Transverse colon (tissue), 4 donors: ENCODE measurements around the gene ELP5. TPM values are rescaled to one million over a fixed set of nuclear protein-coding genes. Genes with fewer than 3 reads are reported as not detected.

Experiments used
- DNase-seq: peaks from one replicate; pipeline ENCODE4 v3.0.0-alpha.2; 2019
- H3K27ac ChIP-seq, 4 donors: fragments of 200-600 bp; sonication (generic); 2 replicates each; pipeline ENCODE4 v1.5.1; 2016 to 2018; ENCODE audit warnings: inconsistent platforms in 4 of 4
- H3K27me3 ChIP-seq: fragments of 200-600 bp; sonication (generic); 2 replicates; pipeline ENCODE4 v1.5.1; 2017; ENCODE audit warnings: inconsistent platforms
- H3K36me3 ChIP-seq, 4 donors: fragments of 200-600 bp; sonication (generic); 2 replicates each; pipeline ENCODE4 v1.5.1; 2017 to 2019; ENCODE audit warnings: inconsistent platforms in 4 of 4
- H3K4me1 ChIP-seq, 4 donors: fragments of 200-600 bp; sonication (generic); 2 replicates each; pipeline ENCODE4 v1.5.1; 2017 to 2020; ENCODE audit warnings: inconsistent platforms in 4 of 4
- H3K4me3 ChIP-seq, 4 donors: fragments of 200-600 bp; sonication (generic); 1 replicate in 1 of 4; 2 replicates in 3 of 4; pipeline versions ENCODE4 v1.5.1 to v1.6.1; 2017 to 2019; ENCODE audit warnings: inconsistent platforms in 4 of 4
- H3K9me3 ChIP-seq, 2 donors: fragments of 200-600 bp; sonication (generic); 2 replicates each; pipeline ENCODE4 v1.5.1; 2017 to 2019; ENCODE audit warnings: inconsistent platforms in 2 of 2
- CTCF ChIP-seq, 5 experiments: fragments of 200-600 bp in 3 of 5; fragments of 450-650 bp in 2 of 5; sonication (generic) in 3 of 5; IDR thresholded peaks; 1 replicate in 2 of 5; 2 replicates in 3 of 5; pipeline ENCODE4 v1.5.1; 2016 to 2017; ENCODE audit warnings: antibody characterized with exemption in 5 of 5, inconsistent platforms in 3 of 5, mild to moderate bottlenecking in 2 of 5, moderate library complexity in 1 of 5
- EP300 ChIP-seq: sonication (generic); formaldehyde crosslinking; IDR thresholded peaks from one replicate; pipeline ENCODE4 v1.6.1; 2017; ENCODE audit warnings: antibody characterized with exemption, low read depth
- POLR2A ChIP-seq: fragments of 450-650 bp; IDR thresholded peaks from one replicate; pipeline ENCODE4 v1.6.1; 2016; ENCODE audit warnings: antibody characterized with exemption, mild to moderate bottlenecking, moderate library complexity
- POLR2AphosphoS5 ChIP-seq, 3 donors: sonication (generic); formaldehyde crosslinking; IDR thresholded peaks; one replicate each; pipeline ENCODE4 v1.6.1; 2016; ENCODE audit warnings: antibody characterized with exemption in 3 of 3
- WGBS, 2 donors: methylation state at CpG; one replicate each; pipeline ENCODE4 v1.1.5; 2018; ENCODE audit warnings: low coverage in 1 of 2; 5-methylcytosine and 5-hydroxymethylcytosine counted together
- in situ Hi-C, 4 donors: fragments of 200-750 bp; cut with MboI; loops; one replicate each; pipeline versions ENCODE4 v1.15.0 to v1.15.1; 2017; ENCODE audit warnings: low sequenced_read_pairs in 3 of 4, low pct_ligation_motif_present in 1 of 4, low pct_unique_long_range_greater_than_20kb in 1 of 4
- intact Hi-C: fragments of 100-400 bp; cut with DNase I; formaldehyde crosslinking; loops from one replicate; pipeline ENCODE4 v1.15.1; 2023; ENCODE audit warnings: low total_unique reads
- total RNA-seq, 4 donors: library from RNA; depleted of rRNA; stranded (reverse); fragments of >200 nt; gene quantifications; one replicate each; pipeline ENCODE4 v1.1.0, GENCODE V29; 2016

ELP5 gene
- 10 to 100 TPM in 3 of 4 donors, 1 to 10 TPM in 1; 4.9 to 36.2 (median 30.3) TPM for total RNA-seq

DNA sequence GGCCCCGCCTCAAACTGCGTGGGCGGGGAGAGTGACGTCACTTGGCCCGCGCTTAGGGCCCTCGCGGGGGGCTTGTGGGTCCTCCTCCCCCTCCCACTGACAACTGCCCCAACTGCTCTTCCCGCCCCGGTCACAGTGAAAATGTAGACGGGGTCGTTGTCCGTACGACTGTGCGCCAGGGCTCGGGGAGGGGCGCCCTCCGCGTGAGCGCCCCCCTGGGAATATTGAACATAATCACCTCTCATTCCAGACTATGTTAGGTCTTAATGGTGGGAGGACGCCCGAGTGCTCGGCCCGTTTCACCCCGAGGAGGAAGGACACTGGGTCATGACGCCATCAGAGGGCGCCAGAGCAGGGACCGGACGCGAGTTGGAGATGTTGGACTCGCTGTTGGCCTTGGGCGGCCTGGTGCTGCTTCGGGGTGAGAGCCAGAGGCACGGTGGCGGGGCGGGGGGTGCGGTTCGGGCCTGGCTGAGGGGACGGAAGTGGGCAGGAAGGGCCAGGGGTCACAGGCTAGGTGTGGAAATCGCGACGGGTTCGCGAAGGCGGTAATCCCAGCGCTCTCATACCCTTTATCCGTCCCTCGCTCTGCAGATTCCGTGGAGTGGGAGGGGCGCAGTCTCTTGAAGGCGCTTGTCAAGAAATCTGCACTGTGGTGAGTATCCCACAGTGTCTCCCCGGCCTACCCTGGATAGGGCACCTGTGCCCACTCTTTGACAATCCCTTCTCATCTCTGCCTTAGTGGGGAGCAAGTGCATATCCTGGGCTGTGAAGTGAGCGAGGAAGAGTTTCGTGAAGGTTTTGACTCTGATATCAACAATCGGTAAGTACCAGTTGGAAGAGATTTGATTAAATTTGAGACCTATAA is at the start of gene ELP5:
ELP5 (plus strand) TSS at position 40 of the 868 bp plus-strand sequence; CDS start at position 376, 336 bp downstream.
- peak in 4 of 5 experiments; percentile 27 to 40 (median 28) for TF ChIP-seq CTCF (IDR thresholded peaks at IDR 0.05)
- peak; percentile 82 for TF ChIP-seq POLR2A
- TF ChIP-seq EP300: no peak
- peak; percentile 79 to 88 (median 86) for TF ChIP-seq POLR2AphosphoS5 (IDR thresholded peaks at IDR 0.05)
- intact Hi-C loops: no loop called here
- Histone ChIP-seq H3K4me3 (peak within 1 kb of the TSS; percentile 79 to 100 (median 97)), H3K27me3 (no peaks in the 10 kb centered on the region), H3K27ac (peak within 1 kb of the TSS; percentile 95 to 100 (median 98)), H3K9me3 (no peaks in the 10 kb centered on the region), H3K36me3 (peaks cover 0 to 10% (median 0%) of the 10 kb centered on the region in 4 donors), H3K4me1 (peaks cover 14 to 43% (median 34%) of the 10 kb centered on the region in 4 donors)
- in situ Hi-C loops: no loop called here
- DNase-seq: peak; percentile 96
- 0 to 9% methylated on average over 3 to 53 of the region's 55 CpGs for WGBS, 2 donors

- Histone ChIP-seq H3K36me3 (no peaks in the 10 kb centered on the region), H3K9me3 (no peaks in the 10 kb centered on the region), H3K4me1 (peaks cover 3 to 15% (median 5%) of the 10 kb centered on the region in 4 donors), H3K27ac (no peak overlapping the region), H3K27me3 (no peaks in the 10 kb centered on the region), H3K4me3 (no peak overlapping the region)
- in situ Hi-C loops (no loop called here), intact Hi-C loops (no loop called here)
- no peak for TF ChIP-seq CTCF (IDR thresholded peaks at IDR 0.05)
- no peak for TF ChIP-seq POLR2A
- 92% methylated on average over 16 of the region's 16 CpGs; no CpG with 5 or more reads in 1 of the 2 donors for WGBS, 2 donors
- DNase-seq: no peak
These were observed 48.6 kb upstream of the ELP5 start for GRCh38 chr17:7203391-7203790.

DNA sequence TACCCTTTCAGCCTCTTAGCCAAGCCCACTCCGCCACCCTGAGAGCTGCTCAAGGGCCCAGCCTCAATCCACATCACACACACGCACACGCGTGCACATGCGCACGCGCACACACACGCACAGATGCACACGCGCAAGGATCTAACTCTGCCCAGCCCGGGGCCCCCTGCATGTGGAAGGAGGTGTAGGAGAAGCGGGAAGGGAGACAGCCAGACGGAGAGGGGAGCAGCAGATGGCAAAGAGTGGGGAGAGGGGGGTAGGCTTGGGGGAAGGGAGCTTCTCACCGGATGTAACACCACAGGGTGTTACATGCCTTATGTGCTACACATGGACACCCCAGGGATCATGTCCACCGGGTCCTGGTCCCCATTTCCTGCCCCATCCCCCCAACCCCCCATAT is 47.7 kb upstream of the ELP5 start:
- intact Hi-C loops (no loop called here), in situ Hi-C loops (no loop called here)
- TF ChIP-seq CTCF (IDR thresholded peaks at IDR 0.05): no peak
- TF ChIP-seq POLR2AphosphoS5 (IDR thresholded peaks at IDR 0.05): no peak
- no peak for TF ChIP-seq POLR2A
- no peak for TF ChIP-seq EP300
- no peaks in the 10 kb centered on the region for H3K27me3 ChIP-seq
- H3K27ac ChIP-seq: peak overlapping the region; percentile 51 to 73 (median 60)
- H3K4me3 ChIP-seq: peak overlapping the region in 1 of 4 donors; percentile 49
- 76% methylated on average over 15 of the region's 15 CpGs; no CpG with 5 or more reads in 1 of the 2 donors for WGBS, 2 donors
- no peaks in the 10 kb centered on the region for H3K36me3 ChIP-seq
- DNase-seq: no peak
- no peaks in the 10 kb centered on the region for H3K9me3 ChIP-seq
- peaks cover 3 to 15% (median 5%) of the 10 kb centered on the region in 4 donors for H3K4me1 ChIP-seq

DNA sequence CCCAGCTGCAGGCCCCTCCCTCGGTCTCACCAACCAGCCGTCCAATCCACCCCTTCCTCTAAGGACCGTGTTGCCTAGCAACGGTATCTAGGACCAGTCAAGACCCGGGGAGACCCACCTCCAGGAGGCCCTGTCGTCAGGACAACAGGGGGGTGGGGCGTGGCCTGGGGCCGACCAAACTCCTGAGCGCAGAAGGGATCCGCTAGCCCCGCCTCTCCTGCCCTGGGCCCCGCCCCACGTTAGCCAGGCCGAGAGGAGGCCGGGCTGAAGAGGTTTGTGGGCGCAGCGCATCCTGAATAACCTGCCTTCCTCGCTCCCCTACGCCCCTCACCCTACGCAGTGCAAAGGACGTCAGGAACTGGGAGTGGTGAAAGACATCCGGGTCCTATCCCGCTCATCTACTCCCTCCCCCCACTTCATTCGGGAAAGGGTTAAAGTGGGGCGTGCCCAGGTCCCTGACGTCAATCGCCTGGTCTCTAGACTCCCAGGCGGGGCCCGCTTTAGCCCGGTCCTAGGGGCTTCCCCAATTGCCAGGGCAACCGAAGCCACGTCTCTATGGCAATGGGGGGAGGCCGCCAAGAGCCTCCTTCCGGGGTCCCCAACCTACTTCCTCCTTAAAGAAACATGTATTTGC is 47.1 kb upstream of the ELP5 start:
- H3K27ac ChIP-seq: peak overlapping the region; percentile 51 to 73 (median 60)
- 1% methylated on average over 25 of the region's 34 CpGs; no CpG with 5 or more reads in 1 of the 2 donors for WGBS, 2 donors
- in situ Hi-C loops: no loop called here
- no peaks in the 10 kb centered on the region for H3K36me3 ChIP-seq
- H3K4me1 ChIP-seq: peaks cover 3 to 15% (median 5%) of the 10 kb centered on the region in 4 donors
- no peak for TF ChIP-seq CTCF (IDR thresholded peaks at IDR 0.05)
- peak in 1 of 3 donors; percentile 9 for TF ChIP-seq POLR2AphosphoS5 (IDR thresholded peaks at IDR 0.05)
- intact Hi-C loops: no loop called here
- peak overlapping the region; percentile 22 to 49 (median 31) for H3K4me3 ChIP-seq
- peak; percentile 87 for DNase-seq
- H3K27me3 ChIP-seq: no peaks in the 10 kb centered on the region
- no peaks in the 10 kb centered on the region for H3K9me3 ChIP-seq
